Left ventricle myocardium superior (tissue), 1 donor: Measurements from ENCODE around the gene FHAD1. TPM values are rescaled to one million over a fixed set of nuclear protein-coding genes. Genes with fewer than 3 reads are reported as not detected.

Experiments
- ATAC-seq: fragments of 200-7000 bp; cut with Tn5 transposase; one replicate; pipeline ENCODE4 v1.9.1; 2020; ENCODE audit warnings: mild to moderate bottlenecking, moderate library complexity
- DNase-seq: peaks from one replicate; pipeline ENCODE4 v3.0.0-alpha.2; 2020
- intact Hi-C: fragments of 100-400 bp; cut with micrococcal nuclease; formaldehyde crosslinking; loops from one replicate; pipeline ENCODE4 v1.11.0; 2022
- long read RNA-seq: library from polyadenylated mRNA; unstranded; transcript quantifications from one replicate; pipeline ENCODE4 v2.0.0, GENCODE V29; 2021
- total RNA-seq: library from RNA; stranded (reverse); fragmentation: NEBNext Ultra II Directional; extraction: Animal tissue kit (Norgen Biotek cat#: 25700); gene quantifications from one replicate; pipeline ENCODE4 v1.2.1, GENCODE V29; 2021
- donor health status: DM: no; HTN: yes; CAD: no; lungs with severe emphysema.

FHAD1 gene
- total RNA-seq = not detected
- long read RNA-seq = 0 reads

GRCh38 chr1:15246960-15247614, at the start of gene FHAD1:
FHAD1 (plus strand) TSS chr1:15247223; CDS start chr1:15251785, 4,562 bp downstream.
- DNase-seq (peak; percentile 79), ATAC-seq (peak; percentile 71)
- intact Hi-C loops = no loop called here

- ATAC-seq (no peak), DNase-seq (no peak)
- intact Hi-C loops = no loop called here
These were observed 49.2 kb upstream of the FHAD1 start for GRCh38 chr1:15197591-15198447.

- DNase-seq (no peak), ATAC-seq (no peak)
- intact Hi-C loops = no loop called here
These were observed 48.3 kb upstream of the FHAD1 start for GRCh38 chr1:15198684-15199083.

- DNase-seq (no peak), ATAC-seq (no peak)
- intact Hi-C loops = no loop called here
These were observed 45.8 kb upstream of the FHAD1 start for GRCh38 chr1:15201221-15201620.

- DNase-seq (no peak), ATAC-seq (no peak)
- intact Hi-C loops = no loop called here
These were observed 45.0 kb upstream of the FHAD1 start for GRCh38 chr1:15201849-15202551.

GRCh38 chr1:15204931-15205330, 42.1 kb upstream of the FHAD1 start:
- ATAC-seq (no peak), DNase-seq (no peak)
- intact Hi-C loops = no loop called here

- ATAC-seq (no peak), DNase-seq (no peak)
- intact Hi-C loops = no loop called here
These were observed 41.3 kb upstream of the FHAD1 start for GRCh38 chr1:15205586-15206346.

GRCh38 chr1:15206418-15207030, 40.5 kb upstream of the FHAD1 start:
- ATAC-seq (no peak), DNase-seq (no peak)
- intact Hi-C loops = no loop called here

- ATAC-seq (peak; percentile 30), DNase-seq (no peak)
- intact Hi-C loops = no loop called here
These were observed 39.8 kb upstream of the FHAD1 start for GRCh38 chr1:15207031-15207828.

- ATAC-seq (peak; percentile 35), DNase-seq (no peak)
- intact Hi-C loops = no loop called here
These were observed 39.1 kb upstream of the FHAD1 start for GRCh38 chr1:15207829-15208429.

GRCh38 chr1:15210651-15211375, 36.2 kb upstream of the FHAD1 start:
- ATAC-seq (peak; percentile 55), DNase-seq (peak; percentile 39)
- intact Hi-C loops = no loop called here

- intact Hi-C loops = no loop called here
- no peak for ATAC-seq
These were observed 35.6 kb upstream of the FHAD1 start for GRCh38 chr1:15211424-15211823.

GRCh38 chr1:15212216-15212953, 34.6 kb upstream of the FHAD1 start:
- no peak for ATAC-seq
- intact Hi-C loops = no loop called here
- DNase-seq = no peak

More at GRCh38 chr1:15211424-15211823, 35.6 kb upstream of the FHAD1 start:
- no peak for DNase-seq

- ATAC-seq = no peak
- intact Hi-C loops = no loop called here
- no peak for DNase-seq
These were observed 34.1 kb upstream of the FHAD1 start for GRCh38 chr1:15212954-15213291.

- ATAC-seq (no peak), DNase-seq (no peak)
- intact Hi-C loops = no loop called here
These were observed 33.6 kb upstream of the FHAD1 start for GRCh38 chr1:15213341-15213821.

- intact Hi-C loops = no loop called here
- ATAC-seq = peak; percentile 57
- DNase-seq = peak; percentile 65
These were observed 32.5 kb upstream of the FHAD1 start for GRCh38 chr1:15214527-15214926.
